ENCODE results near the gene PRKAB1. TPM values are rescaled to one million over a fixed set of nuclear protein-coding genes. Genes with fewer than 3 reads are reported as not detected.

Gene PRKAB1
- total RNA-seq, 1 experiment from 2014 or later = 32.7 TPM

GRCh38 chr12:119728444-119728745, 60.5 kb downstream of the PRKAB1 start:
- Histone ChIP-seq H3K4me3 (ENCODE audit: low read length) (no peak overlapping the region), H3K4me2 (ENCODE audit: low read depth, low read length, poor library complexity, severe bottlenecking) (no peak overlapping the region), H3K27me3 (ENCODE audit: low read length) (no peaks in the 10 kb centered on the region), H3K9me3 (ENCODE audit: low read length) (no peaks in the 10 kb centered on the region), H3K4me1 (ENCODE audit: low read length) (peaks cover 5% of the 10 kb centered on the region; the same call in 1 of the 2 replicates), H2AFZ (ENCODE audit: low read length) (no peak overlapping the region), H3K36me3 (ENCODE audit: insufficient read depth, low read length) (no peaks in the 10 kb centered on the region), H4K20me1 (ENCODE audit: insufficient read depth, low read depth, low read length) (no peaks in the 10 kb centered on the region), H3K79me2 (ENCODE audit: low read length) (no peaks in the 10 kb centered on the region), H3K27ac (ENCODE audit: low read length) (no peak overlapping the region), H3K9me2 (replicated peaks; ENCODE audit: insufficient read depth, low read length) (no peaks in the 10 kb centered on the region), H3K9ac (ENCODE audit: low read length) (no peak overlapping the region)
- no peak for DNase-seq

- Histone ChIP-seq H2AFZ (ENCODE audit: low read length) (no peak overlapping the region), H3K4me3 (ENCODE audit: low read length) (no peak overlapping the region), H3K9me2 (replicated peaks; ENCODE audit: insufficient read depth, low read length) (no peaks in the 10 kb centered on the region)
Measured at GRCh38 chr12:119729871-119730270, 61.9 kb downstream of the PRKAB1 start.

GRCh38 chr12:119730381-119730780, 62.4 kb downstream of the PRKAB1 start:
- Histone ChIP-seq H3K9ac (ENCODE audit: low read length) (no peak overlapping the region), H2AFZ (ENCODE audit: low read length) (no peak overlapping the region), H3K27me3 (ENCODE audit: low read length) (no peaks in the 10 kb centered on the region), H3K4me1 (ENCODE audit: low read length) (peaks cover 5% of the 10 kb centered on the region; the same call in 1 of the 2 replicates), H3K27ac (ENCODE audit: low read length) (no peak overlapping the region), H4K20me1 (ENCODE audit: insufficient read depth, low read depth, low read length) (no peaks in the 10 kb centered on the region), H3K4me3 (ENCODE audit: low read length) (no peak overlapping the region), H3K4me2 (ENCODE audit: low read depth, low read length, poor library complexity, severe bottlenecking) (no peak overlapping the region), H3K9me3 (ENCODE audit: low read length) (no peaks in the 10 kb centered on the region), H3K36me3 (ENCODE audit: insufficient read depth, low read length) (peaks cover 9% of the 10 kb centered on the region; the same call in 1 of the 2 replicates), H3K79me2 (ENCODE audit: low read length) (no peaks in the 10 kb centered on the region), H3K9me2 (replicated peaks; ENCODE audit: insufficient read depth, low read length) (no peaks in the 10 kb centered on the region)
- DNase-seq = no peak

More at GRCh38 chr12:119729871-119730270, 61.9 kb downstream of the PRKAB1 start:
- no peak overlapping the region for H3K27ac ChIP-seq (ENCODE audit: low read length)
- peaks cover 5% of the 10 kb centered on the region; the same call in 1 of the 2 replicates for H3K36me3 ChIP-seq (ENCODE audit: insufficient read depth, low read length)
- peaks cover 5% of the 10 kb centered on the region; the same call in 1 of the 2 replicates for H3K4me1 ChIP-seq (ENCODE audit: low read length)
- DNase-seq = no peak
- H3K27me3 ChIP-seq (ENCODE audit: low read length) = no peaks in the 10 kb centered on the region
- no peaks in the 10 kb centered on the region for H3K9me3 ChIP-seq (ENCODE audit: low read length)
- H4K20me1 ChIP-seq (ENCODE audit: insufficient read depth, low read depth, low read length) = no peaks in the 10 kb centered on the region
- H3K9ac ChIP-seq (ENCODE audit: low read length) = no peak overlapping the region
- no peak overlapping the region for H3K4me2 ChIP-seq (ENCODE audit: low read depth, low read length, poor library complexity, severe bottlenecking)
- H3K79me2 ChIP-seq (ENCODE audit: low read length) = no peaks in the 10 kb centered on the region

Small RNA genes lying within 50 kb of the gene (small RNA-seq; reads per million reads assigned to genes)
- gene RN7SKP197 = not detected

Other genes with a start within 250 kb of the PRKAB1 start
- not detected in 2 replicates for gene TMEM233, start 74.4 kb upstream of the PRKAB1 start, total RNA-seq (2014; rRNA removed; shearing (Covaris generic); ENCODE audit: low replicate concordance)
- 16.5 and 29.0 TPM in 2 replicates for gene CIT, start 209.2 kb downstream of the PRKAB1 start, total RNA-seq (2014; rRNA removed; shearing (Covaris generic); ENCODE audit: low replicate concordance)

Data from Karpas-422 (cell line).